GM12878 (cell line): ENCODE measurements around the gene PLXNA2. TPM values are rescaled to one million over a fixed set of nuclear protein-coding genes. Genes with fewer than 3 reads are reported as not detected.

Experiments
- ATAC-seq: fragments of 200-7000 bp; cut with Tn5 transposase; 3 replicates; pipeline ENCODE4 v1.9.1; 2020; ENCODE audit warnings: mild to moderate bottlenecking, moderate library complexity
- BruUV-seq: library from RNA; stranded (reverse); fragments of 400-500 nt; replicated peaks from 2 replicates; lab custom pipeline; 2021; lab: Mats Ljungman, UMichigan
- CTCF ChIA-PET: fragments of 300-600 bp; sonication (Branson Sonifier 250); formaldehyde crosslinking; extraction: SDS; loops from one replicate; lab custom pipeline; 2021; ENCODE audit warnings: inconsistent platforms; lab: Yijun Ruan, JAX
- POLR2A ChIA-PET: fragments of 350-600 bp; formaldehyde crosslinking; extraction: SDS; loops from one replicate; lab custom pipeline; 2021; ENCODE audit warnings: inconsistent platforms; lab: Charles Lee
- RAD21 ChIA-PET: fragments of 300-600 bp; sonication (Branson Sonifier 250); formaldehyde crosslinking; loops from one replicate; lab custom pipeline; 2023; ENCODE audit warnings: antibody characterized with exemption; ENCODE audit not compliant: unreplicated experiment; lab: Charles Lee
- SMC1A ChIA-PET: fragments of 300-600 bp; sonication (Branson Sonifier 250); formaldehyde crosslinking; loops from one replicate; lab custom pipeline; 2023; ENCODE audit not compliant: unreplicated experiment, uncharacterized antibody; lab: Charles Lee
- DNase-seq: peaks from one replicate; pipeline ENCODE4 v3.0.0-alpha.2; 2011; ENCODE audit warnings: low read depth, low spot score
- FAIRE-seq: peaks from 3 replicates; lab custom pipeline; 2011; peaks lifted over from hg19 to GRCh38; lab: Jason Lieb, UNC
- H2AFZ ChIP-seq: 2 replicates; pipeline ENCODE4 v1.6.0; 2011; ENCODE audit warnings: low read depth, low read length, control low read depth; ENCODE audit not compliant: control insufficient read depth
- H3K27ac ChIP-seq: 2 replicates; pipeline ENCODE4 v1.5.1; 2011; ENCODE audit warnings: control low read depth; ENCODE audit not compliant: control insufficient read depth, insufficient read depth
- H3K27me3 ChIP-seq, 2 experiments: replicated peaks in 1 of 2; 2 replicates each; pipeline versions ENCODE4 v1.6.0 to v1.6.1; 2011; ENCODE audit warnings: low read length in 1 of 2; ENCODE audit not compliant: control insufficient read depth in 2 of 2, insufficient read depth in 2 of 2
- H3K36me3 ChIP-seq, 2 experiments: 2 replicates each; pipeline ENCODE4 v1.5.1; 2011; ENCODE audit warnings: low read length in 1 of 2; ENCODE audit not compliant: control insufficient read depth in 2 of 2, insufficient read depth in 2 of 2
- H3K4me1 ChIP-seq: 2 replicates; pipeline ENCODE4 v1.6.1; 2011; ENCODE audit warnings: mild to moderate bottlenecking, low read length, moderate library complexity, mixed read lengths; ENCODE audit not compliant: control insufficient read depth, insufficient read depth
- H3K4me2 ChIP-seq: 2 replicates; pipeline ENCODE4 v1.6.0; 2011; ENCODE audit warnings: control low read depth; ENCODE audit not compliant: control insufficient read depth, insufficient read depth
- H3K4me3 ChIP-seq: fragments of 200-600 bp; sonication (generic); 2 replicates; pipeline ENCODE4 v1.5.1; 2016
- H3K79me2 ChIP-seq: 2 replicates; pipeline ENCODE4 v1.6.0; 2011; ENCODE audit warnings: low read length; ENCODE audit not compliant: control insufficient read depth, insufficient read depth
- H3K9ac ChIP-seq: 2 replicates; pipeline ENCODE4 v1.8.0; 2011; ENCODE audit warnings: low read length, control low read depth, mixed read lengths; ENCODE audit not compliant: control insufficient read depth, insufficient read depth
- H3K9me3 ChIP-seq: replicated peaks from 3 replicates; pipeline ENCODE4 v1.5.1; 2011; ENCODE audit warnings: mild to moderate bottlenecking, low read length; ENCODE audit not compliant: control insufficient read depth, insufficient read depth
- H4K20me1 ChIP-seq: 2 replicates; pipeline ENCODE4 v1.6.0; 2011; ENCODE audit not compliant: control insufficient read depth, insufficient read depth
- BCL3 ChIP-seq: IDR thresholded peaks from 2 replicates; pipeline ENCODE4 v1.6.1; 2011; ENCODE audit warnings: borderline replicate concordance, low read depth, mild to moderate bottlenecking, moderate library complexity, low read length; ENCODE audit not compliant: insufficient read depth, poor library complexity, severe bottlenecking
- CHD2 ChIP-seq: IDR thresholded peaks from 2 replicates; pipeline ENCODE4 v1.6.1; 2011; ENCODE audit warnings: low read depth, low read length, improper control_type of control experiment, borderline replicate concordance
- E2F8 ChIP-seq: fragments of 450-650 bp; IDR thresholded peaks from 2 replicates; pipeline ENCODE4 v1.6.1; 2018; ENCODE audit warnings: mild to moderate bottlenecking, low read depth, moderate library complexity; ENCODE audit not compliant: partially characterized antibody
- EZH2 ChIP-seq: IDR thresholded peaks from 2 replicates; pipeline ENCODE4 v1.6.1; 2012; ENCODE audit warnings: low read depth, mild to moderate bottlenecking, control low read depth, inconsistent platforms, low read length, borderline replicate concordance; ENCODE audit not compliant: control insufficient read depth
- SMAD5 ChIP-seq: IDR thresholded peaks from 2 replicates; pipeline ENCODE4 v1.6.1; 2016; ENCODE audit warnings: antibody characterized with exemption, low read depth
- SPI1 ChIP-seq: IDR thresholded peaks from 2 replicates; pipeline ENCODE4 v1.6.1; 2011; ENCODE audit warnings: low read depth, mild to moderate bottlenecking, low read length, moderate library complexity, borderline replicate concordance; ENCODE audit not compliant: insufficient read depth
- ZNF217 ChIP-seq: fragments of 450-650 bp; IDR thresholded peaks from 2 replicates; pipeline ENCODE4 v1.6.1; 2017; ENCODE audit warnings: antibody characterized with exemption, mild to moderate bottlenecking
- WGBS: methylation state at CpG from one replicate; pipeline ENCODE4 v1.1.6; 2016; ENCODE audit warnings: low lambda C conversion rate; ENCODE audit not compliant: insufficient replicate concordance, insufficient coverage; ENCODE audit errors: missing lambda C conversion rate; 5-methylcytosine and 5-hydroxymethylcytosine counted together
- in situ Hi-C: fragments of 300-500 bp; cut with MboI; formaldehyde crosslinking; loops from 9 replicates; pipeline ENCODE4 v1.14.3; 2018; ENCODE audit warnings: mixed read lengths
- intact Hi-C: fragments of 100-400 bp; cut with micrococcal nuclease; formaldehyde crosslinking; loops from one replicate; pipeline ENCODE4 v1.14.2; 2022; ENCODE audit not compliant: unreplicated experiment
- polyA plus RNA-seq, 11 experiments: library from polyadenylated mRNA; depleted of rRNA in 4 of 11; unstranded in 6 of 11; stranded (reverse) in 5 of 11; fragments of >200 nt; fragmentation: Nextera tagmentation in 4 of 11; fragmentation: Illumina TruSeq in 1 of 11; extraction: Ambion mirVana in 4 of 11; extraction: Trizol in 1 of 11; gene quantifications; 1 replicate in 1 of 11; 2 replicates in 10 of 11; pipeline versions ENCODE4 v1.2.1 to v1.2.3, GENCODE V29; 2011 to 2016; ENCODE audit warnings: inconsistent platforms in 2 of 11, missing spikeins in 2 of 11, low read depth in 1 of 11
- total RNA-seq, 4 experiments: library from RNA; depleted of rRNA in 3 of 4; stranded (reverse); fragments of >200 nt in 3 of 4; fragmentation: Illumina TruSeq in 1 of 4; extraction: Trizol in 1 of 4; gene quantifications; 2 replicates each; pipeline versions ENCODE4 v1.2.1 to v1.2.3, GENCODE V29; 2013 to 2021
- TF ChIP-seq, protein P1 (sequence below): fragments of 150-350 bp; IDR thresholded peaks from 2 replicates; pipeline ENCODE4 v1.6.1; 2014; ENCODE audit warnings: mild to moderate bottlenecking, low read depth, low read length

The PLXNA2 gene
- total and polyA plus RNA-seq, 10 of the 15 experiments (the other 5 are each of a cell fraction or from before 2014, with no cell fraction given): under 0.01 to 0.08 (median 0.07) TPM; not detected in 4

- no peak for ATAC-seq
- Histone ChIP-seq H3K27me3 (peaks cover 0 to 4% of the 10 kb centered on the region in 2 experiments; a peak in 2 of 4 replicates), H3K9me3 (no peaks in the 10 kb centered on the region), H2AFZ (no peak overlapping the region), H3K4me2 (no peak overlapping the region), H3K4me1 (no peaks in the 10 kb centered on the region), H3K27ac (no peak overlapping the region), H4K20me1 (no peaks in the 10 kb centered on the region), H3K9ac (no peak overlapping the region), H3K36me3 (no peaks in the 10 kb centered on the region)
- ChIA-PET CTCF (no interaction called here), SMC1A (interaction anchor here (1.2 kb wide), 1 partner anchor 103 kb away, joined by 3 read pairs; no protein-coding TSS in a partner anchor), POLR2A (no interaction called here)
- in situ Hi-C loops: no loop called here
- intact Hi-C loops: no loop called here
- 8% methylated on average over 4 of the region's 4 CpGs for WGBS
- FAIRE-seq: no peak
- TF ChIP-seq E2F8 (no peak), SMAD5 (no peak), BCL3 (no peak), EZH2 (no peak), SPI1 (no peak), CHD2 (no peak), ZNF217 (no peak)
- TF ChIP-seq, protein P1, sequence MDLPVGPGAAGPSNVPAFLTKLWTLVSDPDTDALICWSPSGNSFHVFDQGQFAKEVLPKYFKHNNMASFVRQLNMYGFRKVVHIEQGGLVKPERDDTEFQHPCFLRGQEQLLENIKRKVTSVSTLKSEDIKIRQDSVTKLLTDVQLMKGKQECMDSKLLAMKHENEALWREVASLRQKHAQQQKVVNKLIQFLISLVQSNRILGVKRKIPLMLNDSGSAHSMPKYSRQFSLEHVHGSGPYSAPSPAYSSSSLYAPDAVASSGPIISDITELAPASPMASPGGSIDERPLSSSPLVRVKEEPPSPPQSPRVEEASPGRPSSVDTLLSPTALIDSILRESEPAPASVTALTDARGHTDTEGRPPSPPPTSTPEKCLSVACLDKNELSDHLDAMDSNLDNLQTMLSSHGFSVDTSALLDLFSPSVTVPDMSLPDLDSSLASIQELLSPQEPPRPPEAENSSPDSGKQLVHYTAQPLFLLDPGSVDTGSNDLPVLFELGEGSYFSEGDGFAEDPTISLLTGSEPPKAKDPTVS: no peak
- TF ChIP-seq, all 136 proteins: peak for 0
- DNase-seq: no peak
- Histone ChIP-seq H3K4me3 (no peak overlapping the region), H3K79me2 (no peaks in the 10 kb centered on the region)
- no TSS peak for BruUV-seq
- RAD21 ChIA-PET: no interaction called here
Observed at GRCh38 chr1:207978441-207978840, 265.7 kb downstream of the PLXNA2 start.
